ENCODE results near the gene ODC1.

The ODC1 gene

GRCh38 chr2:10469955-10470608 is 22.0 kb upstream of the ODC1 start:
- ChIA-PET POLR2A (no interaction called here), CTCF (no interaction called here)
- DNase-seq (ENCODE audit: extremely low spot score): no peak
- TF ChIP-seq ARNT (IDR thresholded peaks at IDR 0.05): no peak
- no peak for TF ChIP-seq TARDBP (IDR thresholded peaks at IDR 0.05)
- TF ChIP-seq PKNOX1 (IDR thresholded peaks at IDR 0.05): no peak
- TF ChIP-seq L3MBTL2 (conservative IDR thresholded peaks at IDR 0.05): no peak
- no peak for TF ChIP-seq BHLHE40 (IDR thresholded peaks at IDR 0.05; ENCODE audit: borderline replicate concordance)
- TF ChIP-seq FOXM1 (IDR thresholded peaks at IDR 0.05; ENCODE audit: borderline replicate concordance): no peak
- no peak for TF ChIP-seq NFRKB (IDR thresholded peaks at IDR 0.05)
- no peak for TF ChIP-seq FOXK2 (IDR thresholded peaks at IDR 0.05)
- TF ChIP-seq LEF1 (IDR thresholded peaks at IDR 0.05; ENCODE audit: borderline replicate concordance): no peak
- TF ChIP-seq ELF4 (IDR thresholded peaks at IDR 0.05): no peak
- TF ChIP-seq SUZ12 (IDR thresholded peaks at IDR 0.05): no peak
- TF ChIP-seq SP1 (IDR thresholded peaks at IDR 0.05): no peak
- TF ChIP-seq FOXA1 (IDR thresholded peaks at IDR 0.05): no peak
- TF ChIP-seq CTBP1 (IDR thresholded peaks at IDR 0.05; ENCODE audit: borderline replicate concordance): no peak
- no peak for TF ChIP-seq HDGF (IDR thresholded peaks at IDR 0.05; ENCODE audit: borderline replicate concordance)
- TF ChIP-seq ZNF384 (IDR thresholded peaks at IDR 0.05): no peak

DNA sequence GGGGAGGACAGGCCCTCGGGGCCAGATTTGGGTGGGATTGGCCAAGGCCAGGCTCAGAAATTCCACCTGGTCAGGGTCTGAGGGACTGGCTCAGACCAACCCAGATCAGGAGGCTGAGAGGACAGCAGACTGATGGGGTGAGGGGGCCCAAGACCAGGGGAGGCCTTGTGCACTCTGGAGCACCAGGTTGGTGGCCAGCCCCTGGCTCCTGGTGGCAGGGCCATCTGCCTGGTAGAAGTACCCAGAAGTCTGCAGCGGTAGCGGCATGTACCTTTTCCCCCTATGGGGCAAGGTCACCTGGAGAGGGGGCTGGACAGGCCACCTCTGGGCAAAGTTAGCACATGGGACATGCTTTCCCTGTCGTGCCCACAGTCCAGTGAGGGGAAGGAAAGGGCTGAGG is 21.2 kb upstream of the ODC1 start:
- ChIA-PET POLR2A (no interaction called here), CTCF (no interaction called here)
- no peak for TF ChIP-seq FOXA1 (IDR thresholded peaks at IDR 0.05)
- TF ChIP-seq ZNF384 (IDR thresholded peaks at IDR 0.05): no peak
- TF ChIP-seq ARNT (IDR thresholded peaks at IDR 0.05): no peak
- no peak for TF ChIP-seq L3MBTL2 (conservative IDR thresholded peaks at IDR 0.05)
- TF ChIP-seq FOXK2 (IDR thresholded peaks at IDR 0.05): no peak
- no peak for TF ChIP-seq SUZ12 (IDR thresholded peaks at IDR 0.05)
- no peak for TF ChIP-seq TARDBP (IDR thresholded peaks at IDR 0.05)
- TF ChIP-seq FOXM1 (IDR thresholded peaks at IDR 0.05; ENCODE audit: borderline replicate concordance): no peak
- no peak for TF ChIP-seq SP1 (IDR thresholded peaks at IDR 0.05)
- no peak for TF ChIP-seq LEF1 (IDR thresholded peaks at IDR 0.05; ENCODE audit: borderline replicate concordance)
- TF ChIP-seq NFRKB (IDR thresholded peaks at IDR 0.05): no peak
- TF ChIP-seq HDGF (IDR thresholded peaks at IDR 0.05; ENCODE audit: borderline replicate concordance): no peak
- TF ChIP-seq CTBP1 (IDR thresholded peaks at IDR 0.05; ENCODE audit: borderline replicate concordance): no peak
- TF ChIP-seq BHLHE40 (IDR thresholded peaks at IDR 0.05; ENCODE audit: borderline replicate concordance): no peak

DNA sequence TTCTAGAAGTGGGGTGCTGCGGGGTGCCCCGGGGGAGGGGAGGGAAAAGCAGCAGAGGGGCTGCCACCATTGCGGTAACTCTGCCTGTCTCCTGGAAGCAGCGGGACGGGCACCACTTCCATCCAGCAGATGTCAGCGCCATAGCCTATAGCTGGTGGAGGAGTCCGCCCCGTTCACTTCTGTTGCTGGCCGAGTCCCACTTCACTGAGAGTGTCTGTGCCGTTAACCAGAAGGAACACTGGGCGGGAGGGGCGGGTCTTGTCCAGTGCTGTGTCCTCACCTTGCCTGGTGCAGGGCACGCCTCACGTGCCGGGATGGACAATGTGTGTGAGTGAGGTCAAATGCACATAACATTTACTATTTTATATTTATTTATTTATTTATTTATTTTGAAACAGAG is 19.3 kb upstream of the ODC1 start:
- TF ChIP-seq ELF4 (IDR thresholded peaks at IDR 0.05) (no peak), TARDBP (IDR thresholded peaks at IDR 0.05) (no peak), CTBP1 (IDR thresholded peaks at IDR 0.05; ENCODE audit: borderline replicate concordance) (no peak), FOXA1 (IDR thresholded peaks at IDR 0.05) (no peak), FOXK2 (IDR thresholded peaks at IDR 0.05) (no peak), BHLHE40 (IDR thresholded peaks at IDR 0.05; ENCODE audit: borderline replicate concordance) (no peak), LEF1 (IDR thresholded peaks at IDR 0.05; ENCODE audit: borderline replicate concordance) (no peak), ARNT (IDR thresholded peaks at IDR 0.05) (no peak), PKNOX1 (IDR thresholded peaks at IDR 0.05) (no peak), NFRKB (IDR thresholded peaks at IDR 0.05) (no peak), ZNF384 (IDR thresholded peaks at IDR 0.05) (no peak), FOXM1 (IDR thresholded peaks at IDR 0.05; ENCODE audit: borderline replicate concordance) (no peak), SP1 (IDR thresholded peaks at IDR 0.05) (no peak), L3MBTL2 (conservative IDR thresholded peaks at IDR 0.05) (no peak), SUZ12 (IDR thresholded peaks at IDR 0.05) (no peak), HDGF (IDR thresholded peaks at IDR 0.05; ENCODE audit: borderline replicate concordance) (no peak)
- CTCF ChIA-PET: no interaction called here
- no peak for DNase-seq (ENCODE audit: extremely low spot score)
- POLR2A ChIA-PET: no interaction called here

More for the DNA sequence above, 21.2 kb upstream of the ODC1 start:
- DNase-seq (ENCODE audit: extremely low spot score): no peak

- ChIA-PET CTCF (no interaction called here), POLR2A (no interaction called here)
- TF ChIP-seq SUZ12 (IDR thresholded peaks at IDR 0.05) (no peak), CTBP1 (IDR thresholded peaks at IDR 0.05; ENCODE audit: borderline replicate concordance) (no peak), LEF1 (IDR thresholded peaks at IDR 0.05; ENCODE audit: borderline replicate concordance) (no peak), ZNF384 (IDR thresholded peaks at IDR 0.05) (no peak), FOXA1 (IDR thresholded peaks at IDR 0.05) (no peak), PKNOX1 (IDR thresholded peaks at IDR 0.05) (no peak), L3MBTL2 (conservative IDR thresholded peaks at IDR 0.05) (no peak), NFRKB (IDR thresholded peaks at IDR 0.05) (no peak), FOXM1 (IDR thresholded peaks at IDR 0.05; ENCODE audit: borderline replicate concordance) (no peak)
- DNase-seq (ENCODE audit: extremely low spot score): no peak
Observed at GRCh38 chr2:10466801-10467200, 18.7 kb upstream of the ODC1 start.

DNA sequence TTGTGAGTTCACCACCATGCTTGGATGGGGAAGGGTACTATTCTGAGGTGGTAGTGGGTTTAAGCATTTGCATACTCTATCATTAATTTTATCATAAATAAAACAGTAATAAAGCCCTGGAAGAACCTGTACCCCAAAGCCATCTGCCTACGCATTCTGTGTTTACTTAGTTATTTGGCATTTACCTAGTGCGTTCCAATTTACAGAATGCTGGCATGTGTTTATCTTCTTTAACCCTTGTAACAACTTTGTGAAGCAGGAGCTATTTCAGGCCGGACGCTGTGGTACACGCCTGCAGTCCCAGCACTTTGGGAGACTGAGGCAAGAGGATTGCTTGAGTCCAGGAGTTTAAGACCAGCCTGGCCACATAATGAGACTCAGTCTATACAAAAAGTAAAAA is 17.8 kb upstream of the ODC1 start:
- CTCF ChIA-PET: no interaction called here

More for the DNA sequence above, 17.8 kb upstream of the ODC1 start:
- no peak for DNase-seq (ENCODE audit: extremely low spot score)
- POLR2A ChIA-PET: no interaction called here
- no peak for TF ChIP-seq FOXA1 (IDR thresholded peaks at IDR 0.05)
- no peak for TF ChIP-seq PKNOX1 (IDR thresholded peaks at IDR 0.05)
- no peak for TF ChIP-seq NFRKB (IDR thresholded peaks at IDR 0.05)
- no peak for TF ChIP-seq TARDBP (IDR thresholded peaks at IDR 0.05)
- TF ChIP-seq HDGF (IDR thresholded peaks at IDR 0.05; ENCODE audit: borderline replicate concordance): no peak
- no peak for TF ChIP-seq LEF1 (IDR thresholded peaks at IDR 0.05; ENCODE audit: borderline replicate concordance)
- no peak for TF ChIP-seq FOXM1 (IDR thresholded peaks at IDR 0.05; ENCODE audit: borderline replicate concordance)
- TF ChIP-seq CTBP1 (IDR thresholded peaks at IDR 0.05; ENCODE audit: borderline replicate concordance): no peak
- no peak for TF ChIP-seq L3MBTL2 (conservative IDR thresholded peaks at IDR 0.05)
- no peak for TF ChIP-seq BHLHE40 (IDR thresholded peaks at IDR 0.05; ENCODE audit: borderline replicate concordance)
- TF ChIP-seq ZNF384 (IDR thresholded peaks at IDR 0.05): no peak
- TF ChIP-seq ELF4 (IDR thresholded peaks at IDR 0.05): no peak

Measured in HEK293T (cell line).